Stimulated activated CD4-positive, alpha-beta T cell treated with anti-CD3 and anti-CD28 coated beads, Interleukin-15, amount 100 ng/mL, for 1 hour (primary cell): Measurements from ENCODE around the gene FOXRED2.
"Not testable (repeated sequence)": the region's sequence is repeated elsewhere in the genome, so short reads cannot be mapped to it uniquely, and the experiment has no call there.

Source experiments
- DNase-seq, 2 donors: peaks; one replicate each; pipeline ENCODE4 v3.0.0-alpha.2; 2020; ENCODE audit warnings: low read depth in 1 of 2, low spot score in 1 of 2

FOXRED2 gene

GRCh38 chr22:36506637-36507517, at the start of gene FOXRED2:
Gene FOXRED2 (minus strand): TSS chr22:36507040. CDS start chr22:36506422, 618 bp downstream.
- DNase-seq: peak; percentile 80 to 87

- DNase-seq: no peak
These were observed 47.3 kb upstream of the FOXRED2 start for GRCh38 chr22:36554098-36554497.

- no peak for DNase-seq
These were observed 45.4 kb upstream of the FOXRED2 start for GRCh38 chr22:36552289-36552688.

- DNase-seq: no peak
These were observed 44.1 kb upstream of the FOXRED2 start for GRCh38 chr22:36550701-36551495.

- no peak for DNase-seq
These were observed 42.2 kb upstream of the FOXRED2 start for GRCh38 chr22:36549033-36549432.

GRCh38 chr22:36548606-36549005, 41.8 kb upstream of the FOXRED2 start:
- DNase-seq: no peak

- DNase-seq: no peak
These were observed 40.1 kb upstream of the FOXRED2 start for GRCh38 chr22:36546932-36547331.

- DNase-seq: no peak
These were observed 39.4 kb upstream of the FOXRED2 start for GRCh38 chr22:36546092-36546804.

- DNase-seq: no peak
These were observed 37.3 kb upstream of the FOXRED2 start for GRCh38 chr22:36544107-36544620.

GRCh38 chr22:36541831-36542411, 35.1 kb upstream of the FOXRED2 start:
- no peak for DNase-seq

GRCh38 chr22:36540867-36541642, 34.2 kb upstream of the FOXRED2 start:
- no peak for DNase-seq

- DNase-seq: no peak
These were observed 31.7 kb upstream of the FOXRED2 start for GRCh38 chr22:36538529-36538928.

GRCh38 chr22:36536717-36537116, 29.9 kb upstream of the FOXRED2 start:
- no peak for DNase-seq

- DNase-seq: not testable (repeated sequence)
These were observed 26.5 kb upstream of the FOXRED2 start for GRCh38 chr22:36533320-36533719.

GRCh38 chr22:36532466-36532865, 25.6 kb upstream of the FOXRED2 start:
- DNase-seq: no peak

GRCh38 chr22:36528795-36529751, 22.2 kb upstream of the FOXRED2 start, which contains the start of gene EIF3D:
Gene EIF3D (minus strand): TSS chr22:36529166. CDS start chr22:36526121, 3,045 bp downstream.
- peak; percentile 96 to 97 for DNase-seq

- no peak for DNase-seq
These were observed 21.5 kb upstream of the FOXRED2 start for GRCh38 chr22:36528341-36528740.

GRCh38 chr22:36522662-36523061, 15.8 kb upstream of the FOXRED2 start:
- DNase-seq: no peak

- no peak for DNase-seq
These were observed 13.6 kb upstream of the FOXRED2 start for GRCh38 chr22:36520423-36520822.
